ENCODE measurements around the gene DEFB113.
"Not testable (repeated sequence)": the region's sequence is repeated elsewhere in the genome, so short reads cannot be mapped to it uniquely, and the experiment has no call there.

The DEFB113 gene

GRCh38 chr6:49951926-49952325 lies 17.5 kb downstream of the DEFB113 start:
- peaks cover 0 to 6% of the 10 kb centered on the region in 2 donors for H3K9me3 Mint-ChIP-seq
- H3K4me3 Mint-ChIP-seq, result no peak overlapping the region
- H3K27ac Mint-ChIP-seq, result no peak overlapping the region
- no peaks in the 10 kb centered on the region for H3K4me1 Mint-ChIP-seq
- DNase-seq (no peak), ATAC-seq (no peak)
- H3K27me3 Mint-ChIP-seq, result no peaks in the 10 kb centered on the region

- H3K9me3 Mint-ChIP-seq, result no peaks in the 10 kb centered on the region
- no peak overlapping the region for H3K27ac Mint-ChIP-seq
- H3K4me3 Mint-ChIP-seq, result no peak overlapping the region
- no peaks in the 10 kb centered on the region for H3K27me3 Mint-ChIP-seq
- DNase-seq, result no peak
- no peaks in the 10 kb centered on the region for H3K4me1 Mint-ChIP-seq
- ATAC-seq, result no peak
These were observed 19.0 kb downstream of the DEFB113 start for GRCh38 chr6:49950415-49950751.

- ATAC-seq (no peak), DNase-seq (no peak)
- no peaks in the 10 kb centered on the region for H3K27me3 Mint-ChIP-seq
- no peaks in the 10 kb centered on the region for H3K4me1 Mint-ChIP-seq
- no peaks in the 10 kb centered on the region for H3K9me3 Mint-ChIP-seq
- no peak overlapping the region for H3K4me3 Mint-ChIP-seq
- H3K27ac Mint-ChIP-seq, result no peak overlapping the region
These were observed 20.4 kb downstream of the DEFB113 start for GRCh38 chr6:49949062-49949461.

GRCh38 chr6:49946835-49947234 lies 22.6 kb downstream of the DEFB113 start:
- DNase-seq (no peak), ATAC-seq (no peak)
- no peaks in the 10 kb centered on the region for H3K9me3 Mint-ChIP-seq
- no peaks in the 10 kb centered on the region for H3K27me3 Mint-ChIP-seq
- H3K4me1 Mint-ChIP-seq, result no peaks in the 10 kb centered on the region
- no peak overlapping the region for H3K27ac Mint-ChIP-seq
- no peak overlapping the region for H3K4me3 Mint-ChIP-seq

- H3K4me3 Mint-ChIP-seq, H3K27ac Mint-ChIP-seq, H3K4me1 Mint-ChIP-seq: not testable (repeated sequence)
These were observed 25.4 kb downstream of the DEFB113 start for GRCh38 chr6:49944068-49944467.

GRCh38 chr6:49939993-49940498 lies 29.4 kb downstream of the DEFB113 start:
- Mint-ChIP-seq H3K27me3 (no peaks in the 10 kb centered on the region), H3K9me3 (peaks cover 0 to 6% of the 10 kb centered on the region in 2 donors), H3K4me3 (no peak overlapping the region), H3K27ac (no peak overlapping the region), H3K4me1 (no peaks in the 10 kb centered on the region)
- DNase-seq, result no peak
- ATAC-seq, result no peak

More at GRCh38 chr6:49944068-49944467, 25.4 kb downstream of the DEFB113 start:
- ATAC-seq, H3K9me3 Mint-ChIP-seq, H3K27me3 Mint-ChIP-seq, DNase-seq: not testable (repeated sequence)

GRCh38 chr6:49937811-49938210 lies 31.6 kb downstream of the DEFB113 start:
- Mint-ChIP-seq H3K27ac (no peak overlapping the region), H3K27me3 (no peaks in the 10 kb centered on the region), H3K4me3 (no peak overlapping the region), H3K9me3 (peaks cover 0 to 6% of the 10 kb centered on the region in 2 donors), H3K4me1 (no peaks in the 10 kb centered on the region)
- DNase-seq (no peak), ATAC-seq (no peak)

GRCh38 chr6:49937017-49937416 lies 32.4 kb downstream of the DEFB113 start:
- H3K4me1 Mint-ChIP-seq, result no peaks in the 10 kb centered on the region
- H3K4me3 Mint-ChIP-seq, result no peak overlapping the region
- peaks cover 0 to 6% of the 10 kb centered on the region in 2 donors for H3K9me3 Mint-ChIP-seq
- no peak overlapping the region for H3K27ac Mint-ChIP-seq
- H3K27me3 Mint-ChIP-seq, result no peaks in the 10 kb centered on the region
- ATAC-seq, result no peak
- DNase-seq, result no peak

GRCh38 chr6:49935387-49935786 lies 34.0 kb downstream of the DEFB113 start:
- DNase-seq (no peak), ATAC-seq (no peak)
- peaks cover 0 to 6% of the 10 kb centered on the region in 2 donors for H3K9me3 Mint-ChIP-seq
- no peaks in the 10 kb centered on the region for H3K4me1 Mint-ChIP-seq
- no peaks in the 10 kb centered on the region for H3K27me3 Mint-ChIP-seq
- H3K4me3 Mint-ChIP-seq, result no peak overlapping the region
- no peak overlapping the region for H3K27ac Mint-ChIP-seq

- ATAC-seq (no peak), DNase-seq (no peak)
- H3K27me3 Mint-ChIP-seq, result no peaks in the 10 kb centered on the region
- no peak overlapping the region for H3K4me3 Mint-ChIP-seq
- H3K27ac Mint-ChIP-seq, result no peak overlapping the region
- H3K4me1 Mint-ChIP-seq, result no peaks in the 10 kb centered on the region
- H3K9me3 Mint-ChIP-seq, result peaks cover 0 to 6% of the 10 kb centered on the region in 2 donors
These were observed 34.7 kb downstream of the DEFB113 start for GRCh38 chr6:49934770-49935169.

GRCh38 chr6:49933526-49933925 lies 35.9 kb downstream of the DEFB113 start:
- no peak for ATAC-seq
- Mint-ChIP-seq H3K4me1 (no peaks in the 10 kb centered on the region), H3K27ac (no peak overlapping the region), H3K9me3 (peaks cover 0 to 6% of the 10 kb centered on the region in 2 donors), H3K4me3 (no peak overlapping the region), H3K27me3 (no peaks in the 10 kb centered on the region)
- no peak for DNase-seq

- ATAC-seq, result no peak
- no peak overlapping the region for H3K4me3 Mint-ChIP-seq
These were observed 40.1 kb downstream of the DEFB113 start for GRCh38 chr6:49929340-49929739.

GRCh38 chr6:49923826-49924225 lies 45.6 kb downstream of the DEFB113 start:
- H3K27me3 Mint-ChIP-seq, result no peaks in the 10 kb centered on the region

More at GRCh38 chr6:49929340-49929739, 40.1 kb downstream of the DEFB113 start:
- H3K27ac Mint-ChIP-seq, result no peak overlapping the region
- DNase-seq, result no peak
- no peaks in the 10 kb centered on the region for H3K4me1 Mint-ChIP-seq
- H3K9me3 Mint-ChIP-seq, result peaks cover 5 to 7% of the 10 kb centered on the region in 2 donors
- H3K27me3 Mint-ChIP-seq, result no peaks in the 10 kb centered on the region

GRCh38 chr6:49919935-49920644 lies 49.3 kb downstream of the DEFB113 start:
- H3K4me3 Mint-ChIP-seq, result no peak overlapping the region
- no peak for ATAC-seq
- no peaks in the 10 kb centered on the region for H3K4me1 Mint-ChIP-seq
- no peaks in the 10 kb centered on the region for H3K27me3 Mint-ChIP-seq
- H3K9me3 Mint-ChIP-seq, result peaks cover 1 to 4% of the 10 kb centered on the region in 2 donors
- DNase-seq, result no peak
- H3K27ac Mint-ChIP-seq, result no peak overlapping the region

More at GRCh38 chr6:49923826-49924225, 45.6 kb downstream of the DEFB113 start:
- no peak overlapping the region for H3K4me3 Mint-ChIP-seq
- no peak for ATAC-seq
- no peak for DNase-seq
- no peak overlapping the region for H3K27ac Mint-ChIP-seq
- H3K9me3 Mint-ChIP-seq, result peaks cover 7 to 9% of the 10 kb centered on the region in 2 donors
- H3K4me1 Mint-ChIP-seq, result no peaks in the 10 kb centered on the region

GRCh38 chr6:49919261-49919660 lies 50.2 kb downstream of the DEFB113 start:
- Mint-ChIP-seq H3K9me3 (peaks cover 0 to 4% of the 10 kb centered on the region in 2 donors), H3K27ac (no peak overlapping the region), H3K27me3 (no peaks in the 10 kb centered on the region), H3K4me3 (no peak overlapping the region), H3K4me1 (no peaks in the 10 kb centered on the region)
- ATAC-seq (no peak), DNase-seq (no peak)

GRCh38 chr6:49918787-49919186 lies 50.6 kb downstream of the DEFB113 start:
- DNase-seq, result no peak
- H3K4me3 Mint-ChIP-seq, result no peak overlapping the region
- H3K27ac Mint-ChIP-seq, result no peak overlapping the region

More at GRCh38 chr6:49918787-49919186, 50.6 kb downstream of the DEFB113 start:
- H3K4me1 Mint-ChIP-seq, result no peaks in the 10 kb centered on the region
- H3K9me3 Mint-ChIP-seq, result peaks cover 0 to 4% of the 10 kb centered on the region in 2 donors
- no peak for ATAC-seq
- no peaks in the 10 kb centered on the region for H3K27me3 Mint-ChIP-seq
